HG02852 (cell line): ENCODE measurements around the gene C16orf95.
"Not testable (repeated sequence)": the region's sequence is repeated elsewhere in the genome, so short reads cannot be mapped to it uniquely, and the experiment has no call there.

ENCODE experiments used
- ATAC-seq: cut with Tn5 transposase; IDR thresholded peaks from one replicate; pipeline ENCODE4 v1.9.1; 2021; ENCODE audit warnings: mild to moderate bottlenecking, moderate library complexity; ENCODE audit not compliant: unreplicated experiment

The C16orf95 gene

GRCh38 chr16:87259431-87259830 lies 57.8 kb downstream of the C16orf95 start:
- no peak for ATAC-seq

- not testable (repeated sequence) for ATAC-seq
Measured at GRCh38 chr16:87258653-87259052, 58.5 kb downstream of the C16orf95 start.

- ATAC-seq, result no peak
Measured at GRCh38 chr16:87255866-87256265, 61.3 kb downstream of the C16orf95 start.

GRCh38 chr16:87254734-87255133 lies 62.5 kb downstream of the C16orf95 start:
- ATAC-seq, result no peak

- ATAC-seq, result no peak
Measured at GRCh38 chr16:87254296-87254695, 62.9 kb downstream of the C16orf95 start.

- ATAC-seq, result no peak
Measured at GRCh38 chr16:87253536-87253935, 63.7 kb downstream of the C16orf95 start.
